Retinal pigment epithelial cell (primary cell): ENCODE measurements around the gene PCCA.
"Not testable (repeated sequence)": the region's sequence is repeated elsewhere in the genome, so short reads cannot be mapped to it uniquely, and the experiment has no call there.

ENCODE experiments used
- DNase-seq: peaks from one replicate; pipeline ENCODE4 v3.0.0-alpha.2; 2010; ENCODE audit warnings: low read depth
- H3K4me3 ChIP-seq: 2 replicates; pipeline ENCODE4 v1.5.1; 2011; ENCODE audit warnings: mild to moderate bottlenecking, low read length, control low read depth, moderate library complexity
- TF ChIP-seq, protein P1 (sequence below): conservative IDR thresholded peaks from 2 replicates; pipeline ENCODE4 v1.5.1; 2011; ENCODE audit warnings: low read depth, low read length, control low read depth, inconsistent platforms

PCCA gene

DNA sequence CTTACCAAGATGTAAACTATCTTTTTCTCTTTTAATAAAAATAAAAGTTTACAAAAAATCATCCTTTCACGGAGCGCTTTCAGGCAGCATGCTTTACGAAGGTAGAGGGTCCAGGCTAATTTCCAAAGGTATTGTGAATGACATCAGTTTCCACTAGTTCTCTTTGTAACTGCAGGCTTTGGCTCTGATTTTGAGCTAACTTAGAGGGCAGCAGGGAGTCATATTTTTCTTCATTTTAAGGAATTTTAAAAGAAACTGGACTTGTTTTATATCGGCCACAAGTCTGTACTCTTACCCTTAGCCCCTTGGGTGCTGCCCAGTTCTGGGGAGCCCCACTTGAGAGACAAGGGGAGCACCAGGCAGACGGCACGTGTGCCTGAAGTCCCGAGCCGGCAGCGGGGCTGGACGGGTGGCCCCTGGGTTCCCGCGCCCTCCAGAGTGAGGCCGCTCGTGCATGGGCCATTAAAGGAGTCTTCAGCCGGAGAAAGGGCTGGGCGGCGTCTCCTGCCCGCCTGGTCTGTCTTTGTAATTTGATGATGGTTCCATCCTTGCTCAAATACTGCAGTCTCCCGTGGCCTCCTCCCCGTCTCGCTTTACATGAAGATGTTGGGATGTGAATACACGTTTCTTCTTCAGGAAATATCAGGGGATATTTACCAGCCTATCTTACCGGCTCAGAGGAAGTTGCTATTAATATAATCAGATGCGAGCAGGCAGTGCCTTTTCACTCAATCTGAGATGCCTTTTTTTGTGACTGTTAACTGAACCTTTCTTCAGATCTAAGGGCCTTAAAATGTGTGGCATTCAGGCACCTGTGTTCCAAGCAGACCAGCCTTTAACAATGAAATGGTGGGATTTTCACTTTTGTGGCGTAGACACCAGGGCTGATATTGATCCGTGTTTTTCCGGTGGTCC is 432.3 kb downstream of the PCCA start:
- H3K4me3 ChIP-seq: no peak overlapping the region

DNA sequence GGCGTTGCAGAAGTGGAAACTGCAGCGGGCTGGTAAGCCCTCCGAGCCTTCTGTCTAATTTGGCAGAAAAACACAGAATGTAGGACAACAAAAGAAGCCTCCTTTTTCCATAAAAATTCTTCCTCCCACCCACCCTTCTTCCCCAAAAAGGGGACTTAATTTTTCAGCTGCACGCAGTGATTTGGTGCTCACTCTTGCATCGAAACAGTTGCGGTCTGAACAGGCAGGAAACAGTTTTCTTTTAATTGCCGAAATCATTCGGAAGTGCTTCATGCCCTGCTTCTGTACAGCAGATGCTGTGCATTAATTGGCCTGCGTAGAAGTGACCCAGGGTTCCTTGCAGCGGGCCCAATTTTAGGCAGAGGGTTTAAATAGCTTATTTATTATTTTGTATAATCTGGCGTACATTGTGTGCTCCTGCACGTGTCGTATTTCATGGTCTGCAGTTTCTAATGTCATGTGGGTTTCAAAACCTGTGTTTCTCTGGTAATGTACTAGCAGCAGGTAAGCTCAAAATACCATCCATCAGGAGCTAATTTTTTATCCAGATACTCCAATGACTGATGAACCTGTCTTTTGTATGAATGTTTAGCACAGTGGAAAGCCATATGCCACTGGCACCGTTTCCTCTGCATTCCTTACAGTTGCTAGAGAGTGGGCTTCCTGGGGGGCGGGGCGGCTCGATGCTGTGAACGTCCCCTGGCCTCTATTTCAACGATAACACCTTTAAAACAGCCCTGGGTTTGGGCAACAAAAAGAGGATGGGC is 433.1 kb downstream of the PCCA start:
- TF ChIP-seq, protein P1, sequence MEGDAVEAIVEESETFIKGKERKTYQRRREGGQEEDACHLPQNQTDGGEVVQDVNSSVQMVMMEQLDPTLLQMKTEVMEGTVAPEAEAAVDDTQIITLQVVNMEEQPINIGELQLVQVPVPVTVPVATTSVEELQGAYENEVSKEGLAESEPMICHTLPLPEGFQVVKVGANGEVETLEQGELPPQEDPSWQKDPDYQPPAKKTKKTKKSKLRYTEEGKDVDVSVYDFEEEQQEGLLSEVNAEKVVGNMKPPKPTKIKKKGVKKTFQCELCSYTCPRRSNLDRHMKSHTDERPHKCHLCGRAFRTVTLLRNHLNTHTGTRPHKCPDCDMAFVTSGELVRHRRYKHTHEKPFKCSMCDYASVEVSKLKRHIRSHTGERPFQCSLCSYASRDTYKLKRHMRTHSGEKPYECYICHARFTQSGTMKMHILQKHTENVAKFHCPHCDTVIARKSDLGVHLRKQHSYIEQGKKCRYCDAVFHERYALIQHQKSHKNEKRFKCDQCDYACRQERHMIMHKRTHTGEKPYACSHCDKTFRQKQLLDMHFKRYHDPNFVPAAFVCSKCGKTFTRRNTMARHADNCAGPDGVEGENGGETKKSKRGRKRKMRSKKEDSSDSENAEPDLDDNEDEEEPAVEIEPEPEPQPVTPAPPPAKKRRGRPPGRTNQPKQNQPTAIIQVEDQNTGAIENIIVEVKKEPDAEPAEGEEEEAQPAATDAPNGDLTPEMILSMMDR: no peak
- DNase-seq: no peak
- no peak overlapping the region for H3K4me3 ChIP-seq

More for the DNA sequence above, 432.3 kb downstream of the PCCA start:
- TF ChIP-seq, protein P1: no peak
- DNase-seq: no peak

DNA sequence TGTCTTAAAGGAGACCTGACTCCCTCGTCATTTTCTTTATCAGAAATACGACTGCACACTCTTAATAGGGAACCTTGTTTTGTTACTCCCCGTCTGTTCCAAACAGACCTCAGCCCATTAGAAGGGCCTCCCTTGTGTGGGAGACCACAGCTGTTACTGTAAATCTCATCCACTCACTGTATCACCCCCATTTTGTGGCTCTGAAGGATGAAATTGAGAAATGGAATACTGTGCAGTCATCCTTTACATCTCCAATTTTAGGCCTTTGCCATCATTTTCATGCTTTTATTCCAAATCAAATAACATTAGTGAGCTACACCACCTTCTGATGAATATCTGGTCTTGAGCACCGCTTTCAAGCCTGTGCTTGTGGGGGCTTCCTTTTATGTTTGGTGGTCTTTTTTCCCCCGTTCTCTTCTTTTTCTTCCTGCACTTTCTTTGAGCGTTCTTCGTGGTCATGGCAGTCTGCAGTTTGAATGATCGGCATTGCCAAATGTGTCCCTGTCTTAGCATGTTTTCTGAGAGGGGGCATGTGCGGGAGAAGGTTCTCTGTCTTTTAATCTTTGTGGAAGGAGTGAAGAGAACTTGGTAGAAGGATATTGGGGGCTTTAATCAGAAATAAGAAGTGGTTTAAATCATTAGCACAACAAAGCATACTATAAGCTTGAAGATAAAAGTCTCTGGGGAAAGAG is 433.9 kb downstream of the PCCA start:
- TF ChIP-seq, protein P1: no peak
- DNase-seq: no peak
- no peak overlapping the region for H3K4me3 ChIP-seq

DNA sequence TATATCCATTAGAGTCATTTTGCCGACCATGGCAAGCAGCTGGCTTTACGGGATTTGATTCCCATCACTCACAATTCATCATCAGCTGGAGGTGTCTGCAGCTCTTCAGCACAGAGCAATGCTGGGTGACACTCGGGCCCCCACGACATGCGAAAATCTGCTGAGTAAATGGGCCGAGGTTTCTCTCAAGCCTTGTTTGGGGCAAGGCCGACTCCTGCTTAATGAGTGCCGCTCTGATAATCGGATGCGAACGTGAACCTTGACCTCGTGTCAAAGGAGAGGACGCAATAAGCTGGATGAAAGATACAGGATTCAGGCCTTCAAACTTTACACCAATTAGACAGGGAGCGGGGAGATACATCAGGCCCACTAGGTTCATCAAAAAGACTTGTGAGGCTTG is 434.5 kb downstream of the PCCA start:
- TF ChIP-seq, protein P1: no peak
- no peak overlapping the region for H3K4me3 ChIP-seq
- no peak for DNase-seq

DNA sequence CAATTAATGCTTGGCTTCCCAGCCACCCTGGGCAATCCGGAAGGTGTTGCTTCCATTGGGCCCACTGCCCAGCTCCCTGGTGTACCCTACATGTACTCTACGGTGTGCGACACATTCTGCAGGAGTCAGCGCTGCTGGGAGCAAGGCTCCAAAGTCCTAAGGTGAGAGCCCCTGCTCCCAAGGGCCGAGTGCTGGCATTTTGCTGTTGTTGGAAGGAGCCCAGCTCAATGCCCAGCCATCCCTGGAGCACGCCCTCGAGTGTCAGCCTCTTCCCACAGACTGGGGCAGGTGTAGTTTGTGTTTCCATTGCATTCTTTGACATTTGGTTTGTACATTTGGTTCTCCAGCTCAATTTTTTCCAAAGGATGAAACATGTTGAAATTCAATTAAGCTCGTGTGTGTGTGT is 435.1 kb downstream of the PCCA start:
- DNase-seq: no peak
- H3K4me3 ChIP-seq: no peak overlapping the region
- TF ChIP-seq, protein P1: no peak

DNA sequence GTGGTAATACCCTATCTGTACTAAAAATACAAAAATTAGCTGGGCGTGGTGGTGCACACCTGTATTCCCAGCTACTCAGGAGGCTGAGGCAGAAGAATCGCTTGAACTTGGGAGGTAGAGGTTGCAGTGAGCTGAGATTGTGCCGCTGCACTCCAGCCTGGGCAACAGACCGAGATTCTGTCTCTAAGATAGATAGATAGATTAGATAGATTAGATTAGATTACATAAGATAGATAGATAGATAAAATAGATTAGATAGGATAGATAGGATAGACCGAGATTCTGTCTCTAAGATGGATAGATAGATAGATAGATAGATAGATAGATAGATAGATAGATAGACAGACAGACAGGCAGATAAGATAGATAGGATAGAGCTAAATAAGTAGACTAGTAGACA is 435.8 kb downstream of the PCCA start:
- DNase-seq, H3K4me3 ChIP-seq: not testable (repeated sequence)

DNA sequence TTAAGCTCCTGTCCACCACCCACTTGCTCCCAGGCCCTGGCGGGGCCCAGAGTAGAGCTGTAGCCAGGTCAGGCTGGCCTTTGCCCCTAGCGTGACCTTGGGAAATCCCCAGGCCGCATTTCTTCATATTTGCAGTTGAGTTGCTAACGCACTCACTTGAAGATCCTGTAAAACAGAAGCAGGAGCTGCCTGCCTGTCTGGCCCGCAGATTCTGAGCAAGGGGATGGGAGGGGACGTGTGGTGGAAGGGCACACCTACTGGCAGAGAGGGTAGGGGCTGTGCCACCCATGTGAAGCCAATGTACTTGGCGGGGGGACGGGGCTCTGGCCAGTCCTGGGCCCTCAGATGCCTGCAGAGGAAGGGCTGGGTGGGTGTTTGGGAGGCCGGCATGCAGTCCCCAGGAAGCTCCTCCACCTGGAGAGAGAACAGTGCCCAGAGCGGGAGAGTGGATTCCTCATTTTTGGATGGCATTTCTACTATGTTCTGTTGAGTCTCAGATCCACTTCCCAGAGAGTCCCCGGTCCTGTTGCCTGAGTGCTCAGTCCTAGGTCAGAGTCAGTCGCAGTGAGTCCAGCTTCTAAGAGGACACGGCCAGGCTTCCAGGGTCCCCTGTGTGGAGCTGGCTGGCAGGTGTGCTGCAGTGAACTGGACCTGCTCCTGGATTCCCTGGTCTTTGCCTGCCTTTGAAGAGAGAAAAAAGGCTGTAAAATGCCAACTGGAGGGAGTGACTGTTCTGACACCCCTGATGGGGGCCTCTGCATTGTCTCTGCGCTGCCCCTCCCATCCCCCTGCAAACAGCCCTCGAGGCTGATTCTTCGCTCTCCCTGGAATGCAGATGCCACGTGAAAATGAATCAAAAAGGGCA is 436.8 kb downstream of the PCCA start:
- no peak overlapping the region for H3K4me3 ChIP-seq
- TF ChIP-seq, protein P1: no peak
- DNase-seq: no peak
